ENCODE data around the gene PODXL2.

GRCh38 chr3:127698286-127698685 is 69.3 kb downstream of the PODXL2 start:
- TF ChIP-seq CTCF (IDR thresholded peaks at IDR 0.05; ENCODE audit: insufficient read depth, low read depth, low read length): no peak
- no peak for TF ChIP-seq EZH2 (IDR thresholded peaks at IDR 0.05; ENCODE audit: insufficient read depth, low read length)

Measured in astrocyte (in vitro differentiated cells and primary cell).